GM18519 (cell line): Measurements from ENCODE around the gene CHAF1B.

Experiments
- ATAC-seq: cut with Tn5 transposase; IDR thresholded peaks from one replicate; pipeline ENCODE4 v1.9.1; 2021; ENCODE audit warnings: mild to moderate bottlenecking, moderate library complexity; ENCODE audit not compliant: unreplicated experiment, low FRiP score

CHAF1B gene

GRCh38 chr21:36459098-36459497 lies 73.9 kb downstream of the CHAF1B start:
- no peak for ATAC-seq

GRCh38 chr21:36460866-36461265 lies 75.7 kb downstream of the CHAF1B start:
- ATAC-seq, result no peak

- no peak for ATAC-seq
Measured at GRCh38 chr21:36461277-36461917, 76.2 kb downstream of the CHAF1B start.

GRCh38 chr21:36461918-36462486 lies 76.8 kb downstream of the CHAF1B start:
- ATAC-seq, result no peak

GRCh38 chr21:36463204-36463603 lies 78.0 kb downstream of the CHAF1B start:
- no peak for ATAC-seq

GRCh38 chr21:36463991-36464390 lies 78.8 kb downstream of the CHAF1B start:
- no peak for ATAC-seq

- no peak for ATAC-seq
Measured at GRCh38 chr21:36464590-36464989, 79.4 kb downstream of the CHAF1B start.

- no peak for ATAC-seq
Measured at GRCh38 chr21:36465478-36465877, 80.3 kb downstream of the CHAF1B start.

- ATAC-seq, result no peak
Measured at GRCh38 chr21:36466061-36466511, 80.9 kb downstream of the CHAF1B start.
